Lower leg skin (tissue), 4 donors: ENCODE measurements around the gene NECTIN1. TPM values are rescaled to one million over a fixed set of nuclear protein-coding genes. Genes with fewer than 3 reads are reported as not detected.

Experiments
- DNase-seq, 2 donors: peaks; one replicate each; pipeline ENCODE4 v3.0.0-alpha.2; 2019; ENCODE audit warnings: low spot score in 2 of 2
- H3K4me3 ChIP-seq: fragments of 200-600 bp; sonication (generic); 2 replicates; pipeline ENCODE4 v1.5.1; 2017; ENCODE audit warnings: mild to moderate bottlenecking, low read depth; ENCODE audit not compliant: poor library complexity, severe bottlenecking
- CTCF ChIP-seq, 3 donors: fragments of 450-650 bp; IDR thresholded peaks; one replicate each; pipeline ENCODE4 v1.5.1; 2016; ENCODE audit warnings: antibody characterized with exemption in 3 of 3, mild to moderate bottlenecking in 3 of 3, moderate library complexity in 2 of 3
- POLR2A ChIP-seq, 2 donors: fragments of 450-650 bp; IDR thresholded peaks; one replicate each; pipeline ENCODE4 v1.6.1; 2016 to 2017; ENCODE audit warnings: antibody characterized with exemption in 2 of 2, mild to moderate bottlenecking in 1 of 2, moderate library complexity in 1 of 2
- WGBS, 2 donors: methylation state at CpG; one replicate each; pipeline ENCODE4 v1.1.5; 2018; 5-methylcytosine and 5-hydroxymethylcytosine counted together
- intact Hi-C: fragments of 100-400 bp; cut with DNase I; formaldehyde crosslinking; loops from one replicate; pipeline ENCODE4 v1.15.0; 2023; ENCODE audit warnings: low total_unique reads
- total RNA-seq, 4 donors: library from RNA; depleted of rRNA; stranded (reverse); fragments of >200 nt; gene quantifications; one replicate each; pipeline ENCODE4 v1.1.0, GENCODE V29; 2016

NECTIN1 gene
- total RNA-seq, 4 donors from 2014 or later = 111 to 142 (median 130) TPM

GRCh38 chr11:119776031-119776636 lies 47.1 kb upstream of the NECTIN1 start:
- intact Hi-C loops = no loop called here

GRCh38 chr11:119774172-119774763 lies 45.3 kb upstream of the NECTIN1 start:
- no peak for TF ChIP-seq POLR2A (IDR thresholded peaks at IDR 0.05)
- TF ChIP-seq CTCF (IDR thresholded peaks at IDR 0.05) = no peak
- 100% methylated on average over 1 of the region's 1 CpG for whole genome bisulfite sequencing, 2 donors
- intact Hi-C loops = no loop called here
- no peak for DNase-seq
- H3K4me3 ChIP-seq = no peak overlapping the region

More at GRCh38 chr11:119776031-119776636, 47.1 kb upstream of the NECTIN1 start:
- DNase-seq = no peak
- TF ChIP-seq POLR2A (IDR thresholded peaks at IDR 0.05) (no peak), CTCF (IDR thresholded peaks at IDR 0.05) (no peak)
- no peak overlapping the region for H3K4me3 ChIP-seq
- 67 to 76% methylated on average over 4 of the region's 4 CpGs for WGBS, 2 donors

GRCh38 chr11:119772641-119773415 lies 43.8 kb upstream of the NECTIN1 start:
- 69 to 71% methylated on average over 8 of the region's 8 CpGs for WGBS, 2 donors
- no peak for DNase-seq

GRCh38 chr11:119772076-119772475 lies 43.1 kb upstream of the NECTIN1 start:
- DNase-seq = no peak
- no peak overlapping the region for H3K4me3 ChIP-seq
- intact Hi-C loops = no loop called here
- no peak for TF ChIP-seq POLR2A (IDR thresholded peaks at IDR 0.05)
- no peak for TF ChIP-seq CTCF (IDR thresholded peaks at IDR 0.05)

More at GRCh38 chr11:119772641-119773415, 43.8 kb upstream of the NECTIN1 start:
- intact Hi-C loops = no loop called here
- no peak for TF ChIP-seq POLR2A (IDR thresholded peaks at IDR 0.05)
- TF ChIP-seq CTCF (IDR thresholded peaks at IDR 0.05) = no peak
- H3K4me3 ChIP-seq = no peak overlapping the region

- DNase-seq = no peak
- 91 to 92% methylated on average over 9 of the region's 9 CpGs for WGBS, 2 donors
- H3K4me3 ChIP-seq = no peak overlapping the region
- no peak for TF ChIP-seq CTCF (IDR thresholded peaks at IDR 0.05)
- no peak for TF ChIP-seq POLR2A (IDR thresholded peaks at IDR 0.05)
- intact Hi-C loops = no loop called here
These were observed 42.3 kb upstream of the NECTIN1 start for GRCh38 chr11:119771172-119771770.
